A673 (cell line): ENCODE data around the gene MEGF11. TPM values are rescaled to one million over a fixed set of nuclear protein-coding genes. Genes with fewer than 3 reads are reported as not detected.

ENCODE experiments used
- BruUV-seq: library from RNA; stranded (reverse); fragments of 400-500 nt; replicated peaks from 2 replicates; lab custom pipeline; 2021; lab: Mats Ljungman, UMichigan
- CTCF ChIA-PET: fragments of 300-600 bp; sonication (Branson Sonifier 250); formaldehyde crosslinking; loops from one replicate; lab custom pipeline; 2022; ENCODE audit warnings: antibody characterized with exemption; lab: Charles Lee
- POLR2A ChIA-PET: fragments of 300-600 bp; sonication (Branson Sonifier 250); formaldehyde crosslinking; loops from one replicate; lab custom pipeline; 2022; ENCODE audit warnings: antibody characterized with exemption; ENCODE audit not compliant: low non-redundant PET; lab: Charles Lee
- DNase-seq: peaks from one replicate; pipeline ENCODE4 v3.0.0-alpha.2; 2015; ENCODE audit warnings: low spot score
- H3K27ac ChIP-seq: fragments of 200-600 bp; sonication (generic); 2 replicates; pipeline ENCODE4 v1.5.1; 2016; ENCODE audit warnings: mixed run types, low read depth, mild to moderate bottlenecking, mixed read lengths, antibody characterized with exemption, low read length; ENCODE audit not compliant: poor library complexity, severe bottlenecking
- H3K27me3 ChIP-seq: fragments of 200-600 bp; sonication (generic); replicated peaks from 2 replicates; pipeline ENCODE4 v1.6.1; 2017; ENCODE audit warnings: mixed run types, low read depth, mild to moderate bottlenecking, mixed read lengths, antibody characterized with exemption, low read length; ENCODE audit not compliant: insufficient read depth, poor library complexity
- H3K36me3 ChIP-seq: fragments of 200-600 bp; sonication (generic); 2 replicates; pipeline ENCODE4 v1.6.1; 2016; ENCODE audit warnings: mixed run types, mild to moderate bottlenecking, mixed read lengths, antibody characterized with exemption, low read length; ENCODE audit not compliant: insufficient read depth, poor library complexity, severe bottlenecking
- H3K4me1 ChIP-seq: fragments of 200-600 bp; sonication (generic); 2 replicates; pipeline ENCODE4 v1.6.1; 2017; ENCODE audit warnings: mixed run types, mild to moderate bottlenecking, mixed read lengths, antibody characterized with exemption, low read length; ENCODE audit not compliant: insufficient read depth, poor library complexity, severe bottlenecking
- H3K4me3 ChIP-seq: fragments of 200-600 bp; sonication (generic); 2 replicates; pipeline ENCODE4 v1.5.1; 2016; ENCODE audit warnings: low read depth, mixed run types, mild to moderate bottlenecking, mixed read lengths, low read length; ENCODE audit not compliant: poor library complexity, severe bottlenecking
- H3K9me3 ChIP-seq: fragments of 200-600 bp; sonication (generic); 2 replicates; pipeline ENCODE4 v1.6.1; 2016; ENCODE audit warnings: mixed run types, low read depth, mild to moderate bottlenecking, mixed read lengths, antibody characterized with exemption, low read length; ENCODE audit not compliant: poor library complexity, severe bottlenecking
- EZH2 ChIP-seq: fragments of 200-600 bp; sonication (generic); IDR thresholded peaks from 2 replicates; pipeline ENCODE4 v1.6.1; 2017; ENCODE audit warnings: borderline replicate concordance, low read depth, mild to moderate bottlenecking, mixed read lengths, antibody characterized with exemption, low read length; ENCODE audit not compliant: poor library complexity, severe bottlenecking
- intact Hi-C: fragments of 100-400 bp; cut with micrococcal nuclease; formaldehyde crosslinking; loops from one replicate; pipeline ENCODE4 v1.10.0; 2022; ENCODE audit not compliant: unreplicated experiment
- total RNA-seq: library from RNA; stranded (reverse); gene quantifications from 2 replicates; pipeline ENCODE4 v1.2.3, GENCODE V29; 2021
- TF ChIP-seq, protein P1 (sequence below): fragments of 300-800, 200-600 bp; sonication (generic); conservative IDR thresholded peaks from 2 replicates; pipeline ENCODE4 v1.5.1; 2017; ENCODE audit warnings: low read depth, mild to moderate bottlenecking, antibody characterized with exemption, low read length, moderate library complexity, mixed read lengths

Gene MEGF11
- total RNA-seq, 1 experiment from 2014 or later = 0.43 TPM

DNA sequence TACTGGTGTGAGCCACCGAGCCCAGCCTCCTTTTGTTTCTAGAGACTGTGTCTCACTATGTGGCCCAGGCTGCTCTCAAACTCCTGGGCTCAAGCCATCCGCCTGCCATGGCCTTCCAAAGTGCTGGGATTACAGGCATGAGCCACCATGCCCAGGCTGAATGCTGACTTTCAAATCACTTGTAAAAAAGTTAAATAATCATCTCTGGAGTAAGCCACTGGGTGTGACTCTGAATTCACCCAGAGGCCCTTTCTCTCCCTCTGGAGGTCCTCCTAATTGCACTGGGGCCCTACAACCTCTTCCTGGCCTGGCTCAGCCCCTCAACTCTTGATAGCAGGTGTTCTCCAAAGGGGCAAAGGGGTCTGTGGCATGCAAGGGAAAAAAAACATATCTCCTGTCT, 54.8 kb downstream of the MEGF11 start:
- no peak for DNase-seq
- intact Hi-C loops = no loop called here
- H3K27me3 ChIP-seq = peaks cover 38% of the 10 kb centered on the region
- H3K9me3 ChIP-seq = no peaks in the 10 kb centered on the region
- no peak overlapping the region for H3K27ac ChIP-seq
- H3K4me1 ChIP-seq = no peaks in the 10 kb centered on the region
- ChIA-PET POLR2A (no interaction called here), CTCF (no interaction called here)
- H3K4me3 ChIP-seq = no peak overlapping the region
- TF ChIP-seq, protein P1, sequence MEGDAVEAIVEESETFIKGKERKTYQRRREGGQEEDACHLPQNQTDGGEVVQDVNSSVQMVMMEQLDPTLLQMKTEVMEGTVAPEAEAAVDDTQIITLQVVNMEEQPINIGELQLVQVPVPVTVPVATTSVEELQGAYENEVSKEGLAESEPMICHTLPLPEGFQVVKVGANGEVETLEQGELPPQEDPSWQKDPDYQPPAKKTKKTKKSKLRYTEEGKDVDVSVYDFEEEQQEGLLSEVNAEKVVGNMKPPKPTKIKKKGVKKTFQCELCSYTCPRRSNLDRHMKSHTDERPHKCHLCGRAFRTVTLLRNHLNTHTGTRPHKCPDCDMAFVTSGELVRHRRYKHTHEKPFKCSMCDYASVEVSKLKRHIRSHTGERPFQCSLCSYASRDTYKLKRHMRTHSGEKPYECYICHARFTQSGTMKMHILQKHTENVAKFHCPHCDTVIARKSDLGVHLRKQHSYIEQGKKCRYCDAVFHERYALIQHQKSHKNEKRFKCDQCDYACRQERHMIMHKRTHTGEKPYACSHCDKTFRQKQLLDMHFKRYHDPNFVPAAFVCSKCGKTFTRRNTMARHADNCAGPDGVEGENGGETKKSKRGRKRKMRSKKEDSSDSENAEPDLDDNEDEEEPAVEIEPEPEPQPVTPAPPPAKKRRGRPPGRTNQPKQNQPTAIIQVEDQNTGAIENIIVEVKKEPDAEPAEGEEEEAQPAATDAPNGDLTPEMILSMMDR = no peak
- TF ChIP-seq EZH2 = no peak
- H3K36me3 ChIP-seq = no peaks in the 10 kb centered on the region
- BruUV-seq = no TSS peak

DNA sequence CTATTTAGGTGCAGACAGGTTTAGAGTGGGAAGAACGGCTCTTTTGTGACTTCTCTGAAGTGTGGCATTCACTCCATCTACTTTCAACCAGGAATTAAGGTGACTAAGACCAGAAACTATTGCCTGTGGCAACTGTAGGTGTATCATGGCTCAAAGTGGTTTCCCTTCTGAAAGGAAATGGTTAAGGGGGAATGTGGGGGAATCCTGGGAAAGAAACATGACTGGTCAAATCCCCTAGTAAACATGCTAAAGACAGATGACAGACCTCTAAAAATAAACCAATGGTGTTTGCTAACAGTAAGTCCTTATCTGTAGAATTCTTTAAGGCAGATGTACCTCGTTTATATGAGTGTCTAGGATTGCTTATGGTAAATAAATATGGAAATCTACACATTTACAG, 56.9 kb downstream of the MEGF11 start:
- intact Hi-C loops = no loop called here
- Histone ChIP-seq H3K9me3 (no peaks in the 10 kb centered on the region), H3K27me3 (peaks cover 31% of the 10 kb centered on the region), H3K4me3 (no peak overlapping the region), H3K27ac (no peak overlapping the region), H3K36me3 (no peaks in the 10 kb centered on the region), H3K4me1 (no peaks in the 10 kb centered on the region)
- DNase-seq = no peak
- POLR2A ChIA-PET = no interaction called here
- BruUV-seq = no TSS peak
- CTCF ChIA-PET = no interaction called here
- TF ChIP-seq, protein P1 = no peak
- no peak for TF ChIP-seq EZH2

DNA sequence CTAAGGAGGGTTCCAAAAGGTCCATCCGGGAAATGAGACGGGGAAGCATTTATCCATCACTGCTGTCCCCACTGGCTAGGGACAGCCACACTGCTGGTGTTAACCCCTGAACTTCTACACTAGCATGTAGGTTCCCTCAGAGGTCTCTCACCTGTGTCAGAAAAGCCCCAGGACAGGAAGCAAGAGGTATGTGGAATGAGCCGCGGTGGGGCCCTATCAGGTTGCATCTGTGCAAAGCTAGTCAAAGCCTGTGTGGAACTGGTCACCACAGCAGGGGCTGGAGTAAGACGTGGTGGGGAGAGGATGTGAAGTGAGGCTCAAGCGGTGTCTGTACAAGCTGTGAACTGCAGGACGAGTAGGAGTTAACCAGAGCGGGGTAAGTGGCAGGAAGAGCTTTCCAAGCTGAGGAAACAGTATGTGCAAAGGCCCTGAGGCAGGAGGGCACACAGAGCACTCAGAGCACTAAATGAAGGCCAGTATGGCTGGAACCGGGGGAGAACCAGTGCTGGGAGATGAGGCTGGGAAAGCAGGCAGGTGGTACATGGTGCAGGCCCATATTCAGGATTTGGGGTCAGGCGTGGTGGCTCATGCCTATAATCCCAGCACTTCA, 57.8 kb downstream of the MEGF11 start:
- H3K27me3 ChIP-seq = peaks cover 38% of the 10 kb centered on the region
- BruUV-seq = no TSS peak
- no peak overlapping the region for H3K4me3 ChIP-seq
- DNase-seq = no peak
- intact Hi-C loops = no loop called here
- H3K4me1 ChIP-seq = no peaks in the 10 kb centered on the region
- ChIA-PET CTCF (no interaction called here), POLR2A (no interaction called here)
- no peak for TF ChIP-seq EZH2
- TF ChIP-seq, protein P1 = no peak
- H3K36me3 ChIP-seq = no peaks in the 10 kb centered on the region
- no peak overlapping the region for H3K27ac ChIP-seq
- no peaks in the 10 kb centered on the region for H3K9me3 ChIP-seq
